ENCODE data around the gene CHST14.
A peak's percentile ranks its signal among the peaks of the same experiment; 100 is the strongest.

Gene CHST14

GRCh38 chr15:40498418-40498817 is 27.6 kb downstream of the CHST14 start:
- Mint-ChIP-seq H3K27ac (no peak overlapping the region), H3K9me3 (no peaks in the 10 kb centered on the region), H3K4me1 (ENCODE audit: low read depth in 2 of 2) (peaks cover 7 to 8% of the 10 kb centered on the region in 2 donors), H3K4me3 (no peak overlapping the region), H3K27me3 (peaks cover 29 to 36% of the 10 kb centered on the region in 2 donors), H3K36me3 (ENCODE audit: insufficient read depth) (no peaks in the 10 kb centered on the region)
- DNase-seq (no peak), ATAC-seq (replicated peaks) (no peak)

- H3K36me3 Mint-ChIP-seq (ENCODE audit: insufficient read depth): no peaks in the 10 kb centered on the region
- ATAC-seq (replicated peaks): no peak
- no peaks in the 10 kb centered on the region for H3K9me3 Mint-ChIP-seq
- no peak overlapping the region for H3K27ac Mint-ChIP-seq
- no peak for DNase-seq
- H3K27me3 Mint-ChIP-seq: peaks cover 32 to 41% of the 10 kb centered on the region in 2 donors
- peaks cover 4% of the 10 kb centered on the region in 2 donors for H3K4me1 Mint-ChIP-seq (ENCODE audit: low read depth in 2 of 2)
- H3K4me3 Mint-ChIP-seq: no peak overlapping the region
Observed at GRCh38 chr15:40498891-40499290, 28.1 kb downstream of the CHST14 start.

- Mint-ChIP-seq H3K27ac (no peak overlapping the region), H3K27me3 (peaks cover 40 to 51% of the 10 kb centered on the region in 2 donors), H3K4me3 (no peak overlapping the region), H3K4me1 (ENCODE audit: low read depth in 2 of 2) (no peaks in the 10 kb centered on the region), H3K9me3 (no peaks in the 10 kb centered on the region), H3K36me3 (ENCODE audit: insufficient read depth) (no peaks in the 10 kb centered on the region)
- DNase-seq (no peak), ATAC-seq (replicated peaks) (no peak)
Observed at GRCh38 chr15:40499931-40500330, 29.1 kb downstream of the CHST14 start.

GRCh38 chr15:40500568-40501330 is 30.0 kb downstream of the CHST14 start:
- H3K4me1 Mint-ChIP-seq (ENCODE audit: low read depth in 2 of 2): no peaks in the 10 kb centered on the region
- DNase-seq (no peak), ATAC-seq (replicated peaks) (no peak)
- H3K27me3 Mint-ChIP-seq: peaks cover 43 to 56% of the 10 kb centered on the region in 2 donors
- H3K36me3 Mint-ChIP-seq (ENCODE audit: insufficient read depth): no peaks in the 10 kb centered on the region
- H3K27ac Mint-ChIP-seq: no peak overlapping the region
- H3K9me3 Mint-ChIP-seq: no peaks in the 10 kb centered on the region
- H3K4me3 Mint-ChIP-seq: no peak overlapping the region

- no peaks in the 10 kb centered on the region for H3K9me3 Mint-ChIP-seq
- H3K4me1 Mint-ChIP-seq (ENCODE audit: low read depth in 2 of 2): no peaks in the 10 kb centered on the region
- ATAC-seq (replicated peaks) (no peak), DNase-seq (no peak)
- H3K27ac Mint-ChIP-seq: no peak overlapping the region
- no peaks in the 10 kb centered on the region for H3K36me3 Mint-ChIP-seq (ENCODE audit: insufficient read depth)
- peaks cover 46 to 62% of the 10 kb centered on the region in 2 donors for H3K27me3 Mint-ChIP-seq
- H3K4me3 Mint-ChIP-seq: no peak overlapping the region
Observed at GRCh38 chr15:40501487-40501886, 30.7 kb downstream of the CHST14 start.

GRCh38 chr15:40506964-40507571 is 36.3 kb downstream of the CHST14 start:
- peaks cover 13 to 17% of the 10 kb centered on the region in 2 donors for H3K4me1 Mint-ChIP-seq (ENCODE audit: low read depth in 2 of 2)
- H3K9me3 Mint-ChIP-seq: no peaks in the 10 kb centered on the region
- H3K27me3 Mint-ChIP-seq: peaks cover 68 to 86% of the 10 kb centered on the region in 2 donors
- peak overlapping the region; percentile 39 to 44 for H3K4me3 Mint-ChIP-seq
- H3K36me3 Mint-ChIP-seq (ENCODE audit: insufficient read depth): no peaks in the 10 kb centered on the region
- no peak overlapping the region for H3K27ac Mint-ChIP-seq
- ATAC-seq (replicated peaks) (peak; percentile 74), DNase-seq (peak; percentile 45 to 49 (median 48))

- no peak overlapping the region for H3K27ac Mint-ChIP-seq
- H3K36me3 Mint-ChIP-seq (ENCODE audit: insufficient read depth): no peaks in the 10 kb centered on the region
- no peaks in the 10 kb centered on the region for H3K9me3 Mint-ChIP-seq
- peaks cover 17 to 20% of the 10 kb centered on the region in 2 donors for H3K4me1 Mint-ChIP-seq (ENCODE audit: low read depth in 2 of 2)
- no peak overlapping the region for H3K4me3 Mint-ChIP-seq
- no peak for DNase-seq
- H3K27me3 Mint-ChIP-seq: peaks cover 69 to 86% of the 10 kb centered on the region in 2 donors
- no peak for ATAC-seq (replicated peaks)
Observed at GRCh38 chr15:40508216-40508615, 37.4 kb downstream of the CHST14 start.

- ATAC-seq (replicated peaks): no peak
- H3K4me3 Mint-ChIP-seq: peak overlapping the region; percentile 2 to 5
- H3K27me3 Mint-ChIP-seq: peaks cover 60 to 75% of the 10 kb centered on the region in 2 donors
- H3K4me1 Mint-ChIP-seq (ENCODE audit: low read depth in 2 of 2): peaks cover 17 to 20% of the 10 kb centered on the region in 2 donors
- H3K27ac Mint-ChIP-seq: no peak overlapping the region
- no peak for DNase-seq
- H3K9me3 Mint-ChIP-seq: no peaks in the 10 kb centered on the region
- no peaks in the 10 kb centered on the region for H3K36me3 Mint-ChIP-seq (ENCODE audit: insufficient read depth)
Observed at GRCh38 chr15:40510201-40510600, 39.4 kb downstream of the CHST14 start.

- peaks cover 59 to 70% of the 10 kb centered on the region in 2 donors for H3K27me3 Mint-ChIP-seq
- DNase-seq (peak in 2 of 3 experiments; percentile 10 to 20), ATAC-seq (replicated peaks) (peak; percentile 66)
- H3K4me1 Mint-ChIP-seq (ENCODE audit: low read depth in 2 of 2): peaks cover 17 to 20% of the 10 kb centered on the region in 2 donors
- H3K9me3 Mint-ChIP-seq: no peaks in the 10 kb centered on the region
- H3K4me3 Mint-ChIP-seq: peak overlapping the region; percentile 66 to 72
- H3K36me3 Mint-ChIP-seq (ENCODE audit: insufficient read depth): no peaks in the 10 kb centered on the region
- no peak overlapping the region for H3K27ac Mint-ChIP-seq
Observed at GRCh38 chr15:40511093-40511471, 40.3 kb downstream of the CHST14 start.

- Mint-ChIP-seq H3K4me3 (peak overlapping the region; percentile 66 to 72), H3K4me1 (ENCODE audit: low read depth in 2 of 2) (peaks cover 17 to 20% of the 10 kb centered on the region in 2 donors), H3K36me3 (ENCODE audit: insufficient read depth) (no peaks in the 10 kb centered on the region), H3K9me3 (no peaks in the 10 kb centered on the region), H3K27me3 (peaks cover 56 to 65% of the 10 kb centered on the region in 2 donors), H3K27ac (no peak overlapping the region)
- DNase-seq (no peak), ATAC-seq (replicated peaks) (peak; percentile 29)
Observed at GRCh38 chr15:40511472-40512133, 40.8 kb downstream of the CHST14 start.

GRCh38 chr15:40512440-40512839 is 41.7 kb downstream of the CHST14 start:
- Mint-ChIP-seq H3K9me3 (no peaks in the 10 kb centered on the region), H3K27ac (no peak overlapping the region), H3K36me3 (ENCODE audit: insufficient read depth) (no peaks in the 10 kb centered on the region), H3K4me1 (ENCODE audit: low read depth in 2 of 2) (peaks cover 10 to 12% of the 10 kb centered on the region in 2 donors), H3K27me3 (peaks cover 47 to 57% of the 10 kb centered on the region in 2 donors), H3K4me3 (peak overlapping the region; percentile 66 to 72)
- DNase-seq: no peak
- ATAC-seq (replicated peaks): no peak

GRCh38 chr15:40513609-40514008 is 42.8 kb downstream of the CHST14 start:
- DNase-seq (no peak), ATAC-seq (replicated peaks) (no peak)
- Mint-ChIP-seq H3K9me3 (no peaks in the 10 kb centered on the region), H3K4me3 (no peak overlapping the region), H3K36me3 (ENCODE audit: insufficient read depth) (no peaks in the 10 kb centered on the region), H3K27ac (no peak overlapping the region), H3K4me1 (ENCODE audit: low read depth in 2 of 2) (peaks cover 8 to 10% of the 10 kb centered on the region in 2 donors), H3K27me3 (peaks cover 37 to 45% of the 10 kb centered on the region in 2 donors)

- Mint-ChIP-seq H3K4me1 (ENCODE audit: low read depth in 2 of 2) (peaks cover 8 to 10% of the 10 kb centered on the region in 2 donors), H3K27me3 (peaks cover 22 to 27% of the 10 kb centered on the region in 2 donors), H3K27ac (no peak overlapping the region), H3K36me3 (ENCODE audit: insufficient read depth) (no peaks in the 10 kb centered on the region), H3K9me3 (no peaks in the 10 kb centered on the region), H3K4me3 (no peak overlapping the region)
- ATAC-seq (replicated peaks) (no peak), DNase-seq (no peak)
Observed at GRCh38 chr15:40516322-40516721, 45.5 kb downstream of the CHST14 start.

Data from effector memory CD8-positive, alpha-beta T cell (primary cell).